ENCODE measurements around the gene SCAF4. TPM values are rescaled to one million over a fixed set of nuclear protein-coding genes. Genes with fewer than 3 reads are reported as not detected.

The SCAF4 gene
- total and polyA plus RNA-seq, 9 of the 15 experiments (the other 6 are each of a cell fraction or from before 2014, with no cell fraction given), result 2.3 to 55.7 (median 17.2) TPM

- TF ChIP-seq USF1 (CRISPR knock-in tag; IDR thresholded peaks at IDR 0.05) (peak; percentile 65), JUN (IDR thresholded peaks at IDR 0.05; ENCODE audit: borderline replicate concordance, low read depth, low read length) (no peak), JUN (CRISPR knock-in tag; IDR thresholded peaks at IDR 0.05; ENCODE audit: borderline replicate concordance) (peak; percentile 68; the same call in 1 of the 2 replicates), SMARCC2 (IDR thresholded peaks at IDR 0.05; ENCODE audit: low read depth) (no peak), CTCFL (IDR thresholded peaks at IDR 0.05; ENCODE audit: borderline replicate concordance, insufficient read depth, low read depth, low read length, poor library complexity, severe bottlenecking) (no peak), PHF20 (IDR thresholded peaks at IDR 0.05; ENCODE audit: partially characterized antibody) (peak; percentile 10), CBFB (CRISPR knock-in tag; IDR thresholded peaks at IDR 0.05) (peak; percentile 93), SIN3A (IDR thresholded peaks at IDR 0.05; ENCODE audit: borderline replicate concordance in 2 of 2, control insufficient read depth in 1 of 2, low read depth in 2 of 2, low read length in 2 of 2) (peak in 1 of 2 experiments; percentile 46; a peak in 2 of 4 replicates), ZNF507 (tag; conservative IDR thresholded peaks at IDR 0.05) (no peak), PYGO2 (tag; IDR thresholded peaks at IDR 0.05) (no peak), ZKSCAN8 (CRISPR knock-in tag; IDR thresholded peaks at IDR 0.05) (no peak), KLF1 (tag; IDR thresholded peaks at IDR 0.05) (0 out of 2 replicates have a peak, but pooled peaks have one; percentile 63), ZNF224 (CRISPR knock-in tag; IDR thresholded peaks at IDR 0.05) (peak; percentile 68; the same call in 1 of the 2 replicates), ZNF253 (CRISPR knock-in tag; conservative IDR thresholded peaks at IDR 0.05) (no peak), KLF16 (IDR thresholded peaks at IDR 0.05) (no peak), TFAP4 (CRISPR knock-in tag; IDR thresholded peaks at IDR 0.05; ENCODE audit: borderline replicate concordance) (peak; percentile 73), MCM2 (IDR thresholded peaks at IDR 0.05; ENCODE audit: low read depth) (no peak), E2F5 (CRISPR knock-in tag; IDR thresholded peaks at IDR 0.05) (0 out of 2 replicates have a peak, but pooled peaks have one; percentile 80), HEY1 (CRISPR knock-in tag; IDR thresholded peaks at IDR 0.05; ENCODE audit: borderline replicate concordance) (0 out of 2 replicates have a peak, but pooled peaks have one; percentile 46), ASH1L (IDR thresholded peaks at IDR 0.05; ENCODE audit: borderline replicate concordance, low read depth, partially characterized antibody) (no peak), XRCC4 (IDR thresholded peaks at IDR 0.05; ENCODE audit: extremely low read depth, insufficient read depth, insufficient read length) (no peak), NR2F6 (CRISPR knock-in tag; IDR thresholded peaks at IDR 0.05) (no peak), PML (IDR thresholded peaks at IDR 0.05; ENCODE audit: low read length) (peak; percentile 90), MBD2 (IDR thresholded peaks at IDR 0.05; ENCODE audit: borderline replicate concordance, low read depth) (peak; percentile 78; the same call in 1 of the 2 replicates)
These were observed 72.2 kb downstream of the SCAF4 start, which contains the start of gene SOD1 (continued) for GRCh38 chr21:31659536-31660258.

Data from K562 (cell line).